ENCODE measurements around the gene CALHM3.
A peak's percentile ranks its signal among the peaks of the same experiment; 100 is the strongest.

The CALHM3 gene

GRCh38 chr10:103457896-103458583 lies 21.0 kb downstream of the CALHM3 start:
- H3K4me3 ChIP-seq (ENCODE audit: low read depth, low read length): no peak overlapping the region
- no peak for TF ChIP-seq CTCF (IDR thresholded peaks at IDR 0.05; ENCODE audit: low read depth, low read length)

GRCh38 chr10:103457176-103457712 lies 21.8 kb downstream of the CALHM3 start:
- no peak for TF ChIP-seq CTCF (IDR thresholded peaks at IDR 0.05; ENCODE audit: low read depth, low read length)
- H3K4me3 ChIP-seq (ENCODE audit: low read depth, low read length): no peak overlapping the region

DNA sequence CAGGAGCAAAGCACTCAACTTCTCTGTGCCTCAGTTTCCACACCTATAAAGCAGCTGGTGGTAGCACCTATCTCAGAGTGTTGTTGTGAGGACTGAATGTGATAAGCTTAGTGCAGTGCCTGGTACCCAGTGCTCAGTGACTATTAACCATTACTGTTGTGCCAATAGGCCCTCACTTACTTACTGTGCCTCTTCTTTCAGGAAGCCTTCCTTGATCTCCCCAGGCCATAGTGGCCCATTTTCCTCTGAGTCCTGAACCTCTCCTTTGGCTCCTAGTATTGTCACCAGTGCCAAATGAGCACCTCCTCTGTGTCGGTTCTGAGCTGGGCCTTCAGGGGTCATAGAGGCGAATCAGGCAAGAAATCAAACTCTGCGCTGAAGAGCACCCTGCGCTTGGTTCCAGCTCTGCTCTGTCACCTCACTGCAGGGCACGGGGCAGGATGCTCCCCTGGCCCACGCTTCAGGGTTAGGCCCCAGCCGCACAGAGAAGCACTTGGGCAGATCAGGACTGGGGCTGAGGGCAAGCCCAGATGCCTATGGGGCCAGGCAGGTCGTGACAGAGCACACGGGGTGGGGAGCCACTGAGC lies 22.9 kb downstream of the CALHM3 start:
- no peak for TF ChIP-seq CTCF (IDR thresholded peaks at IDR 0.05; ENCODE audit: low read depth, low read length)
- H3K4me3 ChIP-seq (ENCODE audit: low read depth, low read length): no peak overlapping the region

DNA sequence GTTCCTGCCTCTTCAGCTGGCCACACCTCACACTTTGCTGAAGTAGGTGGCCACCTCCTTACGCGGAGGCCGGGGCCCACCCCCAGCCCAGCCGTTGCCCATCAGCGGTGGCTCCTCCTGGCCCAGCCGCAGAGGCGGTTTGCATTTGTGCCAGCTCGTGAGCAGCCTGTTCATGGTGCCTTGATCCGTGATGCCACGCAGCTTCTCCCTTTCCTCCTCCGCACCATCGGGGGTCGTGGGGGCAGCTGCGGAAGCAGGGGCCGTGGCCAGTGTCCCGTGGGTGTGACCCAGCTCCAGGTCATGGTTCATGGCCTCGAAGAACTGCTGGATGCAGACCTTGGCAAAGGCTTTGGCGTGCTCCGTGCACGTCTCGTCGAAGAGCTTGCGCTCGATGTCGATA lies 23.8 kb downstream of the CALHM3 start:
- H3K4me3 ChIP-seq (ENCODE audit: low read depth, low read length): no peak overlapping the region

DNA sequence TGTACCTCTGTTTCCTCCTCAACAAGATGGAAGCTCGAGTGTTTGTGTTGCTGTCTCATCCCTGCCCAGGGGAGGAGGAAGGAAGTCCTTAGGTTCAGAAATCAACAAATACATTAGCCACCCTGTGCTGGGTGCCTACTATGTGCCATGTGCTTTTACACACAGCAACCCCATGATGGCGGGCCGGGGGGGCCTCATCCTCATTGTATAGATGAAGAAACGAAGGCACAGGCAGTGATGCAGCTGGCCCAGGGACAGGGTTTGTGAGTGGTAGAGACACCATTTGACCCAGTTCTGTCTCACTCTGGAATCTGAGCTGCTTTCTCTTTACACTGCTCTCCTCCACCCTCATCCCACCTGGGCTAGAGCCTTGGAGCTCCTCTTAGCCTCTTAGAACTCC lies 25.0 kb downstream of the CALHM3 start:
- H3K4me3 ChIP-seq (ENCODE audit: low read depth, low read length): no peak overlapping the region

More for the DNA sequence above, 23.8 kb downstream of the CALHM3 start:
- no peak for TF ChIP-seq CTCF (IDR thresholded peaks at IDR 0.05; ENCODE audit: low read depth, low read length)

DNA sequence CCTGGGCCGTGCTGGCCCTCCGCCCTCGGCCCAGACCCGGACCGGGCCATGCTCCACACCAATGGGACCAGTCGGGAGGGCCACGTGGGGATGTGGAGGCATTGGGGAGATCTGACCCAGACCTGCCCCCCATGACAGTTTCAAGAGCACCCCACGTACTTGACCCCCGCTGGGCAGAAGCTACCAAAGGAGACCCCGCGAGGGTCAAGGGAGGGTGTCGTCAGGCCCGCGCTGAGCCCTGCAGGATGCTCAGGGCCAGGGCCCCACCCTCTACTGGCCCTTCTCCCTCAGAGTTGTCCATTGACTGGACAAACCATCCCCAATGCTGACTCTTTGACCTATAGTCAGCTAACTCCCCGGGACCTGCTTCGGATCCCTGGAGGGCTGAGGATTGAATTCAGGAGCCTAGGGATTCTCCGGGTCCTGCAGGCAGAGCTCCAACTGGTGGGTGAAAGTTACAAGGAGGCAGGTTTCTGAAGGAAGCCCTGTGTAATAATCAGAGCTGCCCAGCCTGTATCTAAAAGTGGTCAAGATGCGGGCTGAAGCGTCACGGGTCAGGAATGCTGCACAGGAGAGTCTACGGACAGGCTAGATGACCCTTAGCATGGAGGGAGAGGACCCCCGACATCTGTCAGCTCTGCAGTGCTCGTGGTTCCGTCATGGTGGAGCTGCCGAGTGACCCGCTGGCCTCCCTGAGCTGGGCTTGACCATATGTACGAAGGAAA lies 26.4 kb downstream of the CALHM3 start:
- no peak for TF ChIP-seq CTCF (IDR thresholded peaks at IDR 0.05; ENCODE audit: low read depth, low read length)
- H3K4me3 ChIP-seq (ENCODE audit: low read depth, low read length): peak overlapping the region; percentile 61

More for the DNA sequence above, 25.0 kb downstream of the CALHM3 start:
- TF ChIP-seq CTCF (IDR thresholded peaks at IDR 0.05; ENCODE audit: low read depth, low read length): no peak

Measured in WI38 (cell line).